Stimulated activated CD8-positive, alpha-beta memory T cell treated with anti-CD3 and anti-CD28 coated beads, Interleukin-7, amount 100 ng/mL, for 24 hours (primary cell): ENCODE measurements around the gene PCDH9.
"Not testable (repeated sequence)": the region's sequence is repeated elsewhere in the genome, so short reads cannot be mapped to it uniquely, and the experiment has no call there.

ENCODE experiments used
- DNase-seq: peaks from one replicate; pipeline ENCODE4 v3.0.0-alpha.2; 2020; ENCODE audit warnings: low read depth

PCDH9 gene

DNA sequence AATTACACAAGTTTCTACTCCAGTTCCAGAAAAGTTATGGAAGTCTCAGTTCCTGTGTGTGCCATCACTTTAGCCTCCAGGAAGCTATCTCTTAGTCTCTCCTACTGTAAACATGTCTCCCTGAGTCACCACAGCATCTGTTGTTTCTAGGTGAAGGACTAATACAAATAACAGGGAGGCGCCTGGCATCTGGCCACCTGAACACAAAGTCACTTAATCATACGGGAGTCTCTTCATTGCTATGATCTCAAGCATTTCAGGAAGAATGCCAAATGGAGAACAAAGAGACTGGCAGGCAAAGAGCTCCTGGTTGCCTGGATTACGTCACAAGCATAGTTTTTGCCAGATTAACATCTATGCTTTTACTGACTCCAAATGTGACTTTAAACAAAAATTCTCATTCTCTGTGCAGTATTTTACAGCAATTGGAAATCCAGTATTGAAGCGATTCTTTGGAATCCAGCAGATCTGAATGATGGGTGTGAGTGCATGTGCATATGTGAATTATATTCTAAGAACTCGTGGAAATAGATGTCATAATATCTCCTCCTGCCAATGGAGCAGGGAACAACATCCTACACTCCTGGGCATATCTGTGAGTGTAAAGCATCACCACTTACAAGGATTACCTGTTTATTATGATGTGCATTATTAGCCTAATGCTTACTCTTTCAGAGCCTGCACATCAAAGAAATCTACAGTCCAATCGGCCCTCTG, 572.8 kb downstream of the PCDH9 start:
- DNase-seq = no peak

DNA sequence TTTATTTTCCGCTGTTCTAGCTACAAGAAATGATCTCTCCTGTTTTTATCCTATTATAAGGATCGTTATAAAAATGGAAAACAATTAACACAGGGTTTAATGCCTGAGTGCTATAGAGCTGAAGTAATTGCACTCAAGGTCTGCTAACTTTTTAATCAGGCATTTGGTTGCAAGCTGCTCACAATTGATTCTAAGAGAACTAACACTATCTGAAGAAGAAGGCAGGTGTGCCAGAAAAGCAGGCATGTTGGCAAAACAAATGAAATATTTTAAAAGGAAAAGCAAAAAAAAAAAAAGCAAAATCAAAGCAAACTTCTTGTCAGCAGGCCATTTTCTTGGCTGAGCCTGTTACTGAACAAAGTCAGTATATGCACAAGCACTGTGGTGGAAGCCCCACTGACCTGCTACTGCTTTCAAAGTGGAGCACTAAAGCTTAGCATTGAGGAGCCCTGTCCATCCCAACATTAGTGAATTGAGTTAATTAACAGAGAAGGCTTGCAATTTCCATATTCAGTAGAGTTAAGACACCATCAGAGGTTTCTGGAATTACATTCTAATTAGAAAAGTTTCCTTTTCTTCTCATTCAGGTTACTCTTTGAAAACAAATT, 574.2 kb downstream of the PCDH9 start:
- DNase-seq = no peak

DNA sequence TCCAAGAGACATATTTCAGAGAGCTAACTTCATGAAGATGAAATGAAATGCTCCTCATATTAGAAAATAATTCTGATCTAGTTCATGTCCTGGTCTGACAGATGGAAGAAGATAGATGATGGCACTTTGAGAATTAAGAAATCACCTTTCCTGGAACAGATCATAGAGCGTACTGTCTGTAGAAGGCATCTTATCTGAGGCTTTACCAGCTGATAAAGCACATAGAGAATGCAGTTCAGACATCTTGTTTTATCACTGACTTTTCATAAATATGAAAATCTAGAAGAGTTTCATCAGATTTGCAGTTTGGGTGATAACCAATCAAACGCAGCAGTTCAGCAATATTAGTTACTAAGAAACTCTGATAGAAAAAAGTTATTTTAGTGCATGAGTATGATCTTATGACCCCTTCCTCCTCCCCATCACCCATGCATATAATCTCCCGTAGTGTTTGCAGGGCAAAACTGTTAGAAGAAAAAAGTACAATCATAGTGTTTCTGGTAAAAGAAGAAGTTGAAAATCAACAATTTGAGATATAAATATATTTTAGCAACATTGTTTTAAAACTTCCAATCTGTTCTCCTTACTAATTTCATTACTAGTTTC, 585.2 kb downstream of the PCDH9 start:
- no peak for DNase-seq

DNA sequence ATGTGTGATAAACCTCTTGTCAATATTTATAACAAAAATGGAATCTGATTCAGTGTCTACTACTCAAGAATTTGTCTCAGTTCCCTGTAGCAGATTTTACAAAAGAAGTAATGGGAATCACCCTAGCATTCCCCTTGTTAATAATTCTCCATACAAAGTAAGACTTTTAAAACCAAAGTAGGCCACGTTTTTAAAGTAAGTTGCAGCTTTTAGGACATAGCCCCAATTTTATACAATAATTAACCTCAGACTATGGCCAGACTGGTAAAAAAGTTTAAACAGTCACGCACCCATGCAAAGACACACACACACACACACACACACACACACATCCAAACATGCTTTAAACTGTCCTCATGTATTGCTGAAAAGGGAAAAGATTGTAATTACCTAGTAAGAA, 589.9 kb downstream of the PCDH9 start:
- no peak for DNase-seq

DNA sequence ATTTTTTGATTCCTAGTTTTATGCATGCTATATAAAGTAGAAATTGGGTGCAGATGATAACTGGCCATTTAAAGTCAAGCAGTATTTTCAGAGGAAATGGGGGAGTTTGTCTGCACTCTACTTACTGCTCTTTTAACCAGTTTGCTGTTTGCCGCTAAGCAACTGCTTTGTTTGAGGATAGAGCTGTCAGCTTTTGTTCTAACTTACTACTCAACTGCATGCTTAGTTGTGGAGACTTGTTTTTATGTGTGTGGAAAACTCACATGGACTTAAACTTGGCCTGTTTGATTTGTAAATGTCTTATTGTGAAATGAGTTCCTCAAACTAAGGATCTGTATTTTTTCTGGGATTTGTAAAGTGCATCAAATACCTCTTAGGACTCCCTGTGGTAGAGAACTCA, 591.1 kb downstream of the PCDH9 start:
- no peak for DNase-seq

DNA sequence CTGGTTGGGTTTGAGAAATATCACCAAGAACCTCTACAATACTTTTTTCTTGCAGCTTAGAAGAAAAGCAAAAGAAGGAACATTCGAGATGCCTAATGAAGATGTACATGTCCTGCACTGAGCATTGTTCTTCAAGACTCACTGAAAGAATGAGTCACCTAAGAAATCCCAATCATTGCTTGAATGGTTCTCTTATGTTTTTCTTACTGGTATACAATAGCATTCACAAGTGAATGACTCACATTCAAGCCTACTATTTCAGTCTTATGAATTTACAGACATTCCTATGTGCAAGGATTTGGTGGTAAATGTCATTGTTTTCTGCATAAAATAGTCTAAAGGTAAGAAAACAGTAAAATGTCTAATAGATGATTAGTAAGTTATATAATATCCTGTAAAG, 594.6 kb downstream of the PCDH9 start:
- DNase-seq = no peak

DNA sequence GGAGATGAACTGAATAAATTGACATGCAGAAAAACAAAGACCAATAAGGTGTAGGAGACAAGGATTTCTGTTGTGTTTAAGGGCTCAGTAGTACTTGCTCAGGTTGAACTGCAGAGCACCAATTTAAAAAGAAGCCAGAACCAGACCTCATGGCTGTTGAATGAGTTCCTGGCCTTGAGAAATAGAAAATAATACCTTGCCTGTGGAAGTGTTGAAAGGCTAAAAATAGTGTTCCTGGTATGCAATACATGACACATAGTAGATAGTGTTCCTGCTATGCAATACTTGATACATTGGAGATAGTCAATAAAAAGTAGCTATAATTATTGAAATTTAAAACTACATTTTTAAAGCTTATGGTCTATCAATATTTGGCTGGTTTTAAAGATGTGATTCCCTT, 595.8 kb downstream of the PCDH9 start:
- no peak for DNase-seq

DNA sequence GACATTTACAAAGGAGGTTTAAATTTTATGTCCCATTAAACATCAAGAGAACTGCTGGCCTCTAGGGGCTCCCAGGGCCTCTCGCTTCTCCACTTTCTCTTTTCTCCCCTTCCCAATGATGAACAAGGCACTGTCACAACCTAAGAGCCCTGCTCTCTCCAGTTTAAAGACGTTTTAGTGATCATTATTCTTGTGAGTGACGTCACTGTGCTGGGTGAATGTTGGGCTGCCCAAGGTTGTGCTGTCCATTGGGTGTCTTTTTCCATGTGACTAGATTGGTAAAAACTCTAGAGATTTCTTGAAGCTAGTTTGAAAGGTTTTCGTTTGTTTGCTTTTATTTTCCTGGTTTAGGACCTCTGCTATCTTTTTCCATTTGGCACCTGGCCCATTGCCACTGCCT, 602.6 kb downstream of the PCDH9 start:
- DNase-seq = no peak

DNA sequence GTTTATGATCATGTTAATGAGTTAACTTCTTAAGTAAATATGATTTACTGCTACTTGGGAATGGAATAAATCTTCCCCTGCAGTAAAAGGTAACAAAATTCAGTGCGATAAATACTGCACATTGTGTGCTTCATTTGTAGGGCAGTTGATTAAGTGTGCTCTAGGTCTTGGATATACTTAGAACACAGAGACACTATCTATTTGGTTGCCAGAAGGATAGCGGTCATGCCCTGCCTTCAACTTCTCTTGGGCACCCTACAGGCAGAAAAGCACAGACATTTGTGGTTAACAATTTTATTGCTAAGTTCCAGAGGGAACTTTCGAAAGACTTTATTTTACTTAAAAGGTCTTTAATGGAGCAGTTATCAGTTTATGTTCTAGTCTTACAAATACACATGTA, 605.8 kb downstream of the PCDH9 start:
- no peak for DNase-seq

DNA sequence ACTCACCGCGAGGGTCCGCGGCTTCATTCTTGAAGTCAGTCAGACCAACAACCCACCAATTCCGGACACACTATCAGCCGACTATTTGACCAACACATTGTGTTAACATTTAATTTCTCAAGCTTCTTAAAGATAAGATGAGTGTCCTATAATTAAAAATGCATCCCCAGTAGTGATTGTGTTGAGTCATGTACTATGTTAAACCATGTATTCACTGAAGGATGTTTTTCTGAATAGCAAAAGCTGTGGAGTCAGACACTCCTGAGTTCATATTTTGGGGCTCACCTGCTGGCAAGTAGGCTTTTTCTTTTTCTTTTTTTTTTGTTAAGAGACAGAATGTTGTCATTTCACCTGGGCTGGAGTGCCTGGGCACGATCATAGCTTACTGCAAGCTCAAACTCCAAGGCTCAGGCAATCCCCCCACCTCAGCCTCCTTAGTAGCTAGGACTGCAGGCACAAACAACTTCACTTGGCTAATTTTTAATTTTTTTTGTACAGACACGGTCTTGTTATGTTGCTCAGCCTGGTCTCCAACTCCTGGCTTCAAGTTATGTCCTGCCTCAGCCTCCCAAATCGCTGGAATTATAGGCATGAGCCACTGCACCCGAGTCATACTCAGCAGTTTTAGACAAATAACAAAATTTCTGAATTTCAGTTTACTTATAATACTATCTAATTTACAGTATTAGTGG, 606.9 kb downstream of the PCDH9 start:
- no peak for DNase-seq

DNA sequence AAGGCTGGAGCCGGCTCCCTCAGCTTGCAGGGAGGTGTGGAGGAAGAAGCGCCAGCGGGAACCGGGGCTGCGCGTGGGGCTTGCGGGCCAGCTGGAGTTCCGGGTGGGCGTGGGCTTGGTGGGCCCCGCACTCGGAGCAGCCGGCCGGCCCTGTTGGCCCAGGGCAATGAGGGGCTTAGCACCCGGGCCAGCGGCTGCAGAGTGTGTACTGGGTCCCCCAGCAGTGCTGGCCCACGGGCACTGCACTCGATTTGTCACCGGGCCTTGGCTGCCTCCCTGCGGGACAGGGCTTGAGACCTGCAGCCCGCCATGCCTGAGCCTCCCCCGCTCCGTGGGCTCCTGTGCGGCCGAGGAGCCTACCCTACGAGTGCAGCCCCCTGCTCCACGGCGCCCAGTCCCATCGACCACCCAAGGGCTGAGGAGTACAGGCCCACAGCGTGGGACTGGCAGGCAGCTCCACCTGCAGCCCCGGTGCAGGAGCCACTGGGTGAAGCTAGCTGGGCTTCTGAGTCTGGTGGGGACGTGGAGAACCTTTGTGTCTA, 608.2 kb downstream of the PCDH9 start:
- not testable (repeated sequence) for DNase-seq

DNA sequence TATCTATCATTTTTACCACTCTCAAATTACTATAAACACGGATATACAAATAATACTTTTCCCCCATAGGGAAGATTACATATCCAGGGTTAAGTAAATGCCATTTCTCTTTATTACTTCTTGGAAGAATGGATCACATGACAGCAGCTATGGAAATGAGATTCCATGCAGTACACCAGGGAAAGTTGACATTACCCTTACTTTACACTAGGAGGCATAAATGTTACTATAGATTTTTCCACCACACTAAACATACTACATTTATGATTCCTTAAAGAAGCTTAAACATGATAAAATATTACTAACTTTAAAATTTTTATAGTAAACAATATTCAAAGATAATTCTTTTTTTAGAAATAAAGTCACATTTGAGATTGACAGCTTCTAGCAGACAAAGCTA, 611.4 kb downstream of the PCDH9 start:
- no peak for DNase-seq

DNA sequence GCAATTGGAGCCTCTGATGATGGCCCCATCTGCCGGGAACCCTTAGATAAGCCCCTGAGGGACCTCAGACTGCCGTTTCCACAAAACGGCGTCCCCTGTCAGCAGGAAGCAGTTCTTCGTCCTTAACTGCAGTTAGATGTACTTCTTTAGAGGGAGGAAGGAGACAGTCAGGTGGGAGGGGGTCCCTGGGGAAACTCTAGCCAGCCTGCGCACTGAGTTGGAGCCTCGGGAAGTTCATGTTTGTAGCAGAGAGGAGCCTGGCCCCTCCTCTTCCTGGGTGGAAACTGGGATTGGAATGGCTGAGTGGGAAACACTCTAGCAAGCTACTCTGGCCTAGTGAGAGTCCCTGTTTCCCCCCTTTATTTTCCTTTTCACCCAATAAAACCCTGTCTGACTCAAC, 612.4 kb downstream of the PCDH9 start:
- no peak for DNase-seq

DNA sequence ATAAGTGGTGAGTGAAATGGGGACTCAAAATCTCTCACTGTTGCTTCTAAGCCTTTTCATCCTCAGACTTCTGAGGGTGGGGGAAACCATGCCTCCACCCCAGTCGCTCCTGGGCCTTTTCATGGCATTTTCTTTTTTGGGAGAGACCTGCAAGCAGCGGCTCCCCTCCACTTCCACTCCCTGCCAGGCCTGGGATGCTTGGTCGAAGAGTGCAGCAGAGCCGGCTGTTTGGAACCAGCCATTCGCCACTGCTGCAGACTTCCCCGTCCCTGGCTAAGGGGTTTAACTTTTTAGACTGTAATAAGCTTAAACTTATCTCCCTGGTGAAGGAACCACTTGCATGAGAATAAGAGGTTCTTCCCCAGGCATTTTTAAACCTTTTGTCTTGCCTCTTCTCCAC, 617.2 kb downstream of the PCDH9 start:
- no peak for DNase-seq

DNA sequence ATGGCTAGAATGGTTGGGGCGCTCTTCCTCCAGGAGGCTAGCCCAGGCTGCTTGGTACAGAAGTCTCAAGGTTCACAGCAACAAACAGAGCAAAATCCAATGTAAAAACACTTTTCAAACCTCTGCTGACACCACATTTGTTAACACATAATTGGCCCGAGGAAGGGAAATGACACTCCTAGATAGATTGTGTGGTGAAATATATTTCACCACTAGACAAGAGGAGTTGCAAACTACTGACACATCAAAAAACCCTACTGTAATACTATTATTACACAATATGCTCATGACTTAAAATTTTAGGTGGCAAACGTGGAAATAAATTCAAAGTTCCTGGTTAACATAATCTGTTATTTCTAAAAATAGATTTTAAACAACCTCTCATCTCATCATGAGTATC, 643.6 kb downstream of the PCDH9 start:
- DNase-seq = no peak

DNA sequence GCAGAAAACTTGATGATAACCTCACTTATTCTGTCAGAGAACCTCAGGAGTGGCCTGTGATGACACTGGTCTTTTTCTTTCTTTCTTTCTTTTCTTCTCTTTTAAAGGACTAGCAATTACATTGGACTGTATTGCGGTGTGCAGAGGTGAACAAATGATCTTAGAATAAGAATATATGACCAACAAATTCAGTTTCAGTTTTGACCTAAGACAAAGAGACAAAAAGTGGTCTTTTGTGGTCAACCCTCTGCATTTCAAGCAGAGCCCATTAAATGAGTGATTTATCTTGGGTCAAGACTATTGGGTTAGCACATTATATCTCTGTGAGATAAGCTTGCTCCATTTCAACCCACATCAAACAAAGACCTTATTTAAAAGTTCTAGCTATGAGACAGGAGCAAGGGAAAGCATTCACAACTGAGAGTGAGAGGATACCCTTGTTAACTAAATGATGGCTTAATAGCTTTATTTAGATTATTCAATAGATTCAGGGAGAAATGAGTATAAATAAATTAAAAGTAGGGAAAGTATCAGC, 644.4 kb downstream of the PCDH9 start:
- no peak for DNase-seq

DNA sequence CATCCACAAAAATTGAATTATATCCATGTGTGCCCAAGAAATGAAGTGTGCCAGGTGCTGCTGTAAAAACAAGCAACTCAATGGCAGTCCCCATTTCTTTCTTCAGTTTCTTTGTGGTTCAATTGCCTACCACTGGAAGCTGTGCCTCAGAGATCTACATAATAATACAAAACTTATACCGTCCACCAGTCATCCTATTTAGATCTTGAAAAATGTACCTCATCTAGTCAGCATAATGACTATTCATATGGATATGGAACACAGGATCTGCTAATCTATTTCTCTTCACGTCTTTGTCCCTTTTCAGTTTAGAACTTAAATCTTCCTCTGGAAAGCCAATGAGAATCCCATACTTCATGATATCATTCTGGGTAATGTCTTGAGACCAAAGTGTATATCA, 648.5 kb downstream of the PCDH9 start:
- DNase-seq = no peak

DNA sequence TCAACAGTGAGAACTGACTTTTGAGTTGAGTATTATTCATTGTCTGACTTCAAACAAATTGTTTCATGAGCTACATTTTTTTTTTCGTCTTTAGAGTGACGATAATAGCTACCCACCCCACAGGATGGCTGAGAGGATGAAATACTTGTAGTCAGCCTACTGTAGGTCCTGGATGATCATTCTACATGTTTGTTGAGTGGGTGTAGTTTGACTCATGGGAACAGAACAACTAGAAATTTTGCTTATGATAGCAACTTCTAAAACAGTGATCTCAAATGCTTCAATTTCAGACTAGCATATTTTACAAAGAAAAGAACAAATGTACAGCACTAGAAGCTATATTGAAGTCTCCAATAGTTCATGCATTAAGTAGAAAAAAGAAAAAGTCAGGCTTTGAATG, 651.8 kb downstream of the PCDH9 start:
- no peak for DNase-seq

DNA sequence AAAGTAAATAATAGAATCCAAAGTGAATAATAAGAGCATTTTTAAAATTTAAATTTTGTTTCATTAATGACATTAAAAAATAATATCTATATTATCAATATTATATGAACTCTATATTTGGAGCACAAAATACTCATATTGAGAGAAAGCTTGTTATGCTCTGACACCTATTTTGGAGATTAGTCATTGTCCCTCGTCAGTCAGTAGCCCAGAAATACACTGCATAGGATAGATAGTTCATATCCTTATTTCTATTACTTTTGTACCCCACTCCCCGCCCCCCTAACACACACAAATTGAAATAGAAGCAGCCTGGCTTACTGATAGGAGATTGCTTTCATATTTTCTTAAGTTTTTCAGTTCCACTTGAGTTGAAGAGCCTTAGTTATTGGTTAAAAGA, 652.8 kb downstream of the PCDH9 start:
- no peak for DNase-seq

DNA sequence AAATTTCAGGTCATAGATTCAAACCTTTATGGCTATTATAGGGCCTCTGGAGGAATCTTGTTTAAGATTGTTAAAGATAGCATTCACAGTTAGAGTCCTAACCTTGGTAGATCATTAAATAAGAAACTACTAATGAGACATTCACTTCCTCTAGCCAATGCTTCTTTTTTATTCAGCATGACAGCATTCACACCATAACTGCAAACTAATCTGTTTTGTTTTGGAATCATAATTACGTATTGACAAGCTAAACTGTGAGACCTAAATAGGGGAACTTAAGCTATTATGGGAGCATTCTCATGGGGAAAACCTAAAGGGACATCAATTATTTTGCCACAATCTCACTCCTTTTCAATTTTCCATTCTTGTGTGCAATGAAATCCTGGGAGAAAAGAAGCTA, 653.8 kb downstream of the PCDH9 start:
- DNase-seq = no peak

DNA sequence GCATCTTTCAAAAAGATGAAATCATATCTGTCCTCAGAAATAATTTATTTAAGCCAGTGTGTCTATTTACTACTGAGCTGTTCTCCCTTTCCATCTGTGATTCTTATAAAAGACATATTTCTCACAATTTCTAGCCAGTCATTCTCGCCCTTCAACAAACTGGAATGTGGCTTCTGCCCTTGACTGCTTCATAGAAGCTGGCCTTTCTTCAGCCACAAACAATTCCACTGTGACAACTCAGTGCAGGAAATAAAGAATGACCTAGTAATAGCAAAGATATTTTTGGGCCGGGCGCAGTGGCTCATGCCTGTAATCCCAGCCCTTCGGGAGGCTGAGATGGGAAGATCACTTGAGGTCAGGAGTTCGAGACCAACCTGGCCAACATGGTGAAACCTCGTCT, 655.5 kb downstream of the PCDH9 start:
- DNase-seq = no peak

DNA sequence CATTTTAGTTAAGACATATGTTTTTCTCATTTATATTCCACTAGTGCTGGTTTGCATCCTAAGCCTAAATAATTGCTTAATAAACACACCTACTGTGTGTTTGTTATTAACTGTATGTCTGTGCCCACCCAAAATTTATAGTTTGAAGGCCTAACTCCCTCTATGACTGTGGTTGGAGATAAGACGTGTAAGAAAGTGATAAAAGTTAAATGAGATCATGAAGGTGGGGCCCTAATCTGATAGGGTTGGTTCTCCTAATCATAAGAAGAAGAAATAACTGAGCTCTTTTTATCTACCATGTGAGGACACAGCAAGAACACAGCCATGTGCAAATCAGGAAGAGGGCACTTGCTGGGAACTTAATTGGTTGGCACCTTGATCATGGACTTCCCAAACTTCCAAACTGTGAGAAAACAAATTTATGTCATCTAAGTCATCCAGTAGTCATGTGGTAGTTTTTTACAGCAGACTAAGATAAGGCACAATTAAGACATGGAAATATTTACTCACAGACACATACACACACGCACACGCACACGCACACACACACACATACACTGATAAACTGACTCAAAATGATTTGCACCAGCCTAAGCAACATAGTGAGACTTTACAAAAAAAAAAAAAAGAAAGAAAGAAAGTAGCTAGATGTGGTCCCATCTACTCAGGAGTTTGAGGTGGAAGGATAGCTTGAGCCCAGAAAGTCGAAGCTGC, 662.1 kb downstream of the PCDH9 start:
- no peak for DNase-seq
